Stimulated activated naive CD8-positive, alpha-beta T cell treated with anti-CD3 and anti-CD28 coated beads, Interleukin-15, Interleukin-2, amounts not matched to agents 100 ng/mL and 50 ng/mL, for 24 hours (primary cell): ENCODE measurements around the gene MSI2.

Source experiments
- H3K27ac Mint-ChIP-seq: one replicate; pipeline ENCODE4 v1.8.0; 2021; ENCODE audit warnings: mild to moderate bottlenecking, mixed read lengths
- H3K27me3 Mint-ChIP-seq: one replicate; pipeline ENCODE4 v1.8.0; 2021; ENCODE audit warnings: mixed read lengths
- H3K36me3 Mint-ChIP-seq: one replicate; pipeline ENCODE4 v1.8.0; 2021; ENCODE audit warnings: low read depth, mixed read lengths
- H3K4me1 Mint-ChIP-seq: one replicate; pipeline ENCODE4 v1.8.0; 2021; ENCODE audit warnings: low read depth, mixed read lengths
- H3K4me3 Mint-ChIP-seq: one replicate; pipeline ENCODE4 v1.8.0; 2021; ENCODE audit warnings: mild to moderate bottlenecking, mixed read lengths
- H3K9me3 Mint-ChIP-seq: one replicate; pipeline ENCODE4 v1.8.0; 2021; ENCODE audit warnings: mixed read lengths

MSI2 gene

DNA sequence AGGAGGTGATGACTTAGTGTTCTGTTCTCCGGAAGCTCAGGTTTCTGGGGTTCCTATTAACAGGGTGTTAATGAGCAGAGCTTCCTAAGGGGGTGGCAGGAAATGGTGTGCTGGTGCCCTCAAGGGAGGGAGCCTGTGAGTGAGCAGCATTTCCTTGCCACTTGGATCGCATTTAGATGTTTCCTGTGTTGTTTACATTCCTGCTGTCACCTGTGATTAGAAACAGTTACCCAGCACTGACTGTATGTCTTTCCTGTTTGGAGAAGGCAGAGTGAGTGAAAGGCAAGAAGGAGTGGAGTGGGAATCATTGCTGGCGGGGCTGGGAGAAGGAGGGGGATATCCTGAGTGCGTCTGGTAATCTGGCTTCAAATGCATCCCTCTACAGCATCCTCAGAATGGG lies 274.2 kb downstream of the MSI2 start:
- no peak overlapping the region for H3K27ac Mint-ChIP-seq
- H3K36me3 Mint-ChIP-seq, result no peaks in the 10 kb centered on the region
- H3K9me3 Mint-ChIP-seq, result no peaks in the 10 kb centered on the region
- no peaks in the 10 kb centered on the region for H3K27me3 Mint-ChIP-seq
- H3K4me3 Mint-ChIP-seq, result no peak overlapping the region
- peaks cover 40% of the 10 kb centered on the region for H3K4me1 Mint-ChIP-seq

DNA sequence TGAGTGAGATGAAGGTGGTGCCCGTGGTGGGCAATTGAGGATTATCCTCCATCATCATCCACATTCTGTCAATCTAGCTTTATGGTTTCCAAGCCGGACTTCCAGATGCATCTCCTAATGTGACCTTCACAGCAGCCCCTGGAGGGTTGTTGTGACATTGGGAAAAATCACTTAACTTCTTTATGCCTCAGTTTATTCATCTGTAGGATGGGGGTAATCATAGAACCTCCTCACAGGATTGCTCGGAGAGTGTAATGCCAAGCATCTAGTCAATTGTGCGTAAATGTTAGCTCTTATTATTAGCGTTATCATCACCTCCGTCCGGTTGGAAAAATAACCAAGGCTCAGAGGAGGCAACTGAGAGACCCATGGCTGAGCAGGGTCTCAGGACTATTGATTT lies 274.8 kb downstream of the MSI2 start:
- Mint-ChIP-seq H3K9me3 (no peaks in the 10 kb centered on the region), H3K4me3 (no peak overlapping the region), H3K36me3 (no peaks in the 10 kb centered on the region), H3K27me3 (no peaks in the 10 kb centered on the region), H3K4me1 (peaks cover 41% of the 10 kb centered on the region), H3K27ac (no peak overlapping the region)

DNA sequence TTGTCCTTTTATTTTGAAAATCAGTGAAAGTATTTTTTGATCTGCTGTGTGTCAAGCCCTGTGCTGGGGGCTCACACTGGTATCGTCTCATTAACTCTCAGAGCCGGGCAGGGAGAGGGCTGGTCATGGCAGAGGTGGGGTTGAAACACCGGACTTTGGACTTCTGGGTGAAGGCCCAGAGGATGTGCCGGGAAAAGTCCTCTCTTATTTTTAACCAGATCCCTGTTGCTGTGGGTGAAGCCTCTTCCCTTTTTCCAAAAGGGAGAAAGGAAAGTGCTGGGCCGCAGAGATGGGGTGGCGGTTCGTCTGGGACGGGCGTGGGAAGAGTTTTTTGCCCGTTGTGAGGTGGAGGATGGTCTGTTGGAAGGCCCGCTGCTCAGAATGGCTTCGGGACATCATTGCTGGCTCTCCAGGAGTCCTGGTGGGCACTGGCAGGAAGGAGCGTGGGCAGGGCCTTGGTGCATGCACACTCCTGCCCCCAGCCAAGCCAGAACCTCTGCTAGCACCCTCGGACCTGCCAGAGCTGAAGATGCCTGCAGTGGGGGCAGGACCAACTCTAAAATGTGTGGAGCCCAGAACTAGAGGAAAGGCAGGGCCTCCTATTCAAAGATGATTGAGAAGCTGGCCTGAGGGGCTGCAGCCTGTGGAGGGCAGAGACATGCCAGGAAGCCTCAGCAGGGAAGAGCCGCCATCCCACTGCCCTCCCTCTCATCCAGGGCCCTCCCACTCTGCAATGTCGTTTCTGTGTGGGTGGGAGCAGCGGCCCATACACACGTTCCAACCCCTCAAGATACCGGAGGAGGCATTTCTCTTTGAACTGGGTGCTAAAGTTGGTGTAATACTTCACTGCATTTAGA lies 275.6 kb downstream of the MSI2 start:
- Mint-ChIP-seq H3K4me3 (no peak overlapping the region), H3K27me3 (no peaks in the 10 kb centered on the region), H3K4me1 (peaks cover 49% of the 10 kb centered on the region), H3K9me3 (no peaks in the 10 kb centered on the region), H3K27ac (peak overlapping the region; percentile 71), H3K36me3 (no peaks in the 10 kb centered on the region)

DNA sequence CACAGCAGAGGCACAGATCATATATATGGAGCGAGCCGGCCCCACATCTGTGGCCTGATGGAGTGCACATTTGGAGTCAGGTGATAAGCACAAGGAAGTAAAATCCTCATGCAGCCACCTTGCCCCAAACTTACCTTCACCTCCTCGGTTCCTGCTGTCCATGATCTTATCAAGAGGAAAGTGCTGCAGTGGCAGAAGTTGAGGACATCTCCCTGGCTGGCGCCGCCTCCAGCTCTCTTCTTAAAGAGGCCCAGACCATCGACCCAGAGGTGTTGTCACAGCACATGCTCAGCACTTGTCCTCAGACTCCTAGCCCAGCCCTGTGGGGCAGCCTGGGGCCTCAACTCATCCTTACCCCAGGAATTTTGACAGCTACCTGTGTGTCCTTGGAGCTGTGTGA lies 276.2 kb downstream of the MSI2 start:
- Mint-ChIP-seq H3K4me3 (no peak overlapping the region), H3K27me3 (no peaks in the 10 kb centered on the region), H3K27ac (peak overlapping the region; percentile 71), H3K36me3 (no peaks in the 10 kb centered on the region), H3K4me1 (peaks cover 56% of the 10 kb centered on the region), H3K9me3 (no peaks in the 10 kb centered on the region)

DNA sequence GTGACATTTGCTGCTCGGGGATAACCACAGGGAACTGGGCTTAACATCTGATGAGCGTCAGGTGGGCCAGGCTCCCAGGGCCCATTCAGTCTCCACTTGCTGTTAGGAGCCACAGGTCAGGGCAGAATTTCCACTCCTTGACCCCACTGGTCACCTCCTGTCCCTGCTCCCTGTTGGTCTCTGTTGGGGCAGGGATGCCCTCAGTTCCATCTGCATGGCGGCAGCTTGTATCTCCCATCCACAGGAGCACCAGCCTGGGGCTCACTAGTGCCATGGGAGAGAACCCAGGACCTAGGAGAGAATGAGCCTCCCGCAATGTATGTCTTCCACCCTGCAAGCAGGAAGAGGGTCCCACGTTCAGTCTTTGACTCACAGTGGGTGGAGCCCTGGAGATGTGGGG lies 276.6 kb downstream of the MSI2 start:
- no peaks in the 10 kb centered on the region for H3K36me3 Mint-ChIP-seq
- H3K9me3 Mint-ChIP-seq, result no peaks in the 10 kb centered on the region

DNA sequence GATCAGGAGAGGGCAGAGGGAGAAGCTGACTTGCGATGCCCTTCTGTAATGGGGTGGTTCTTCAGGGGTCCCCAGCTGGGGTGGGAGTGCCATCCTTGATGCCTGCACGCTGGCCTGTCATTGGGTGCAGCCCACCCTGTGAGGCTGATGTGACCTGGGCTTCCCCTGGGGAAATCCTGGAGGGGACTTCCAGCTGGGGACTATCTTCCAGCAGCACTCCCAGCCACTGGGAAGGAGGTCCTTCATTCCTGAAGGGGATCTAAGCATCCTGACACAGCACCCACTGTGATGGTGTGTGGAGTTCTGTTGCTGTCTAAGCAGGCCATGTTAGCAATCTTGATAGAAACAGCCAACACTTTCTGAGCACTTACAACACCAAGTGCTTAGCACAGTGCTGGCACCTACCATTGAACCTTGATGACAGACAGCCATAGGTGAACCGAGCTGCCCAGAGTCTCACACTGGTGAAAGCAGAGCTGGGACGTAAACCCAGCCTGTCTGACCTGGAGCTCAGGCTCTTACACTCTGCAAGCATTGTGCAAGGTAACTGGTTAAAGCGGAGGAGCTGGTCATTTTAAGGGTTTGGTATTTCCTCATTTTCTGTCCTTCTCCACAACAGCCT lies 277.5 kb downstream of the MSI2 start:
- H3K27me3 Mint-ChIP-seq, result no peaks in the 10 kb centered on the region
- no peak overlapping the region for H3K4me3 Mint-ChIP-seq
- H3K9me3 Mint-ChIP-seq, result no peaks in the 10 kb centered on the region
- peaks cover 68% of the 10 kb centered on the region for H3K4me1 Mint-ChIP-seq
- peak overlapping the region; percentile 63 for H3K27ac Mint-ChIP-seq
- no peaks in the 10 kb centered on the region for H3K36me3 Mint-ChIP-seq

More for the DNA sequence above, 276.6 kb downstream of the MSI2 start:
- Mint-ChIP-seq H3K4me3 (no peak overlapping the region), H3K27me3 (no peaks in the 10 kb centered on the region), H3K27ac (peak overlapping the region; percentile 63), H3K4me1 (peaks cover 60% of the 10 kb centered on the region)

DNA sequence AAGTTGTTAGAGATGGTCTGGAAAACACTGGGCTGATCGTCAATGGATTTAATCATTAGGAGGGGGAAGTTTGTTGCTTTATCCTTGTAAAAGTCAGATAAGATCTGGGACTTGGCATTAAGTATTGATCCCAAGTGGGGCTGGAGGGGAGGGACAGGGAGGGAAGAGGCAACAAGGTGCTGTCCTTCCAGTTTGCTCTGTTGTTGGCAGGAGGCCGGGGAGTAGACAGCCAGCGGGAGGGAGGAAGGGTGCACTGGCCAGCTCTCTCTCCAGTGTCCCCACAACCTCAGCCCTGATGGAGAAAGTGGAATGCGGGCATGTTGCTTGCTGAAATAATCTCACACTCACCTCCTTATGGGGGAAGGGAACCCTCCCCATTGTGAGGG lies 278.5 kb downstream of the MSI2 start:
- Mint-ChIP-seq H3K36me3 (no peaks in the 10 kb centered on the region), H3K4me1 (peaks cover 64% of the 10 kb centered on the region), H3K4me3 (no peak overlapping the region), H3K27me3 (no peaks in the 10 kb centered on the region), H3K9me3 (no peaks in the 10 kb centered on the region), H3K27ac (no peak overlapping the region)

DNA sequence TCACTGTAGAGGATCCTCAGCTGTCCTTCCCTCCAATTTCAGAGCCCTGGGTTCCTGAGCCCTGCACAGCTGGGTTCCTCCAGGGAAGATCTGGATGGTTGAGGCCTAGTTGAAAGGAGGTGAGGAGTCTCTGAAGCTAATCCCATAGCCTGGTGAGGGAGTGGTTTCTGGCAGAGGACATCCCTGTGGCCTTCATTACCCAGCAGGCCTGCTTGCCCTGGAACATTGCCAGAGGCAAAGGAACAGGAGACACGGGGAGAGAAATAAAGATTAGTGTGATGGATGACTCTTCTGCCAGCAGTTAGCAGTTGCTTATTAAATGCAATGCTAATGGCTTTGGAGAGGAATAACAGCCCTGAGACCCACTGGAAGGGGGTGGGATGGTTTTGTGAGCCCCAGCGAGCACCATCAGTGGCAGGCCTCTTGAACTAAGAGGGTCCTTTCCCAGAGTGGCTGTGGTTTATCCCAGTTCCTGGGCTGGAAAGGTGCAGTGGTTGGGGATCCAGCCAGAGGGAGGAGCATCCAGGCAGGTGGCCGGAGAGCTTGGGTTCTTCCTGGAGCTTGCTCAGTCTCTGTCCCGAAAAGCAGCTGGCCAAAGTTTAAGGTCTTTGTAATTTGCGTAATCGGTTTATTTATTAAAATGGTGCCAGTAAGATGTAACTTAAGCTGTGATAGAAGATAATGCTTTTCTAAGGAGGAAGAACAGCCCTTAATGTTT lies 279.1 kb downstream of the MSI2 start:
- Mint-ChIP-seq H3K9me3 (no peaks in the 10 kb centered on the region), H3K4me3 (no peak overlapping the region), H3K4me1 (peaks cover 58% of the 10 kb centered on the region), H3K27ac (no peak overlapping the region), H3K36me3 (no peaks in the 10 kb centered on the region), H3K27me3 (no peaks in the 10 kb centered on the region)

DNA sequence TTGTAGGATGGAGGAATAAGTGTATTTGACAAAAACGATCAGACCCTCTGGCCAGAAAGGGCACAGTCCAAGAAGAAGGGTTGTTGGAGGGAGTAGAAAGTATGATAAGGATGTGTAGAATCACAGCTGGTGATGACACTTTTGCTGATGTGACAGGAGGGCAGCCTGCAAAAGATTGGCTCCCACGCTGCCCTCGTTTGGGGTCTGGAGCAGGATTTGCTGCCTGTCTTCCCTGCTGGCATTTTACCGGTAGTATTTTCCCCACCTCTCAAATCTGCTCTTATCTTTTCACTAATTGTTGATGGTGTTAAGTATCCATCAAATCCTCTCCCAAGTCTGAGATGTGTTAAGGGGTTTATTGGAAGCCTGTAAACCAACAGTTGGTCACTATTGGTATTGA lies 280.0 kb downstream of the MSI2 start:
- H3K4me3 Mint-ChIP-seq, result no peak overlapping the region
- H3K36me3 Mint-ChIP-seq, result no peaks in the 10 kb centered on the region
- H3K27ac Mint-ChIP-seq, result no peak overlapping the region
- no peaks in the 10 kb centered on the region for H3K27me3 Mint-ChIP-seq
- H3K9me3 Mint-ChIP-seq, result no peaks in the 10 kb centered on the region
- H3K4me1 Mint-ChIP-seq, result peaks cover 51% of the 10 kb centered on the region

DNA sequence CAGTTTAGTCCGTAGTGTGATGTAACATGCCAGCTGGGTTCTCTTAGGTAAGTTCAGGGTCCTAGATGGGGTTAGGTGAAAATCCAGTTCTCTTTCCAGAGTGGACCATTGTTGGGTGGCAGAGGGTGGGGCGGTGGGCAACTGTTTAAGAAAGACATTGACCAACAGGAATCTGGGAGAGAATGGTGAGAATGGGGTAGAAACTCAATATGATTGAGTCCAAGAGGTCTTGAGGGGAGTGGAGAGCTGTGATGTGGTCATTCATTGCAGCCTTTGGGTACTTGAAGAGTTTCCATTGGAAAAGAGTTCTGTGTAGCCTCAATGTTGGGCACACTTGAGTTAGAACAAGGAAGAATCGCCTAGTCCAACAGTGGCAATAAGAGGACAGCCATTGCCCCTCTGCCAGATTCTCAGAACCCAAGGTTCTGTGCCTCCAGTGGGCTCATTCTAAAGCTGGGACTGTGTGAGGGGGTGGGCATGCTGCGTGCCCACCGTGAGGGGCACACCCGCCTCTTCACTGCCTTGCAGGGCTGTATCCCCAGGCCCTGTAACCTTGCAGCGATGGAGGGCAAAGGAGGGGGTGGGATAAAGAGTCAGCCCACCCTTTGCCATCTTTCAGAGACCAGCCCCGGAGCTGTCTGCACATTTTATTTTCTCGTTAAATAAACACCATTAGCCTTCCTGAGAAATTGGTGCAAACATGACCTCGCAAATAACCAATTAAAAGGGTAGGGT lies 280.6 kb downstream of the MSI2 start:
- Mint-ChIP-seq H3K27ac (peak overlapping the region; percentile 67), H3K27me3 (no peaks in the 10 kb centered on the region), H3K4me3 (peak overlapping the region; percentile 45), H3K36me3 (no peaks in the 10 kb centered on the region), H3K4me1 (peaks cover 46% of the 10 kb centered on the region), H3K9me3 (no peaks in the 10 kb centered on the region)

DNA sequence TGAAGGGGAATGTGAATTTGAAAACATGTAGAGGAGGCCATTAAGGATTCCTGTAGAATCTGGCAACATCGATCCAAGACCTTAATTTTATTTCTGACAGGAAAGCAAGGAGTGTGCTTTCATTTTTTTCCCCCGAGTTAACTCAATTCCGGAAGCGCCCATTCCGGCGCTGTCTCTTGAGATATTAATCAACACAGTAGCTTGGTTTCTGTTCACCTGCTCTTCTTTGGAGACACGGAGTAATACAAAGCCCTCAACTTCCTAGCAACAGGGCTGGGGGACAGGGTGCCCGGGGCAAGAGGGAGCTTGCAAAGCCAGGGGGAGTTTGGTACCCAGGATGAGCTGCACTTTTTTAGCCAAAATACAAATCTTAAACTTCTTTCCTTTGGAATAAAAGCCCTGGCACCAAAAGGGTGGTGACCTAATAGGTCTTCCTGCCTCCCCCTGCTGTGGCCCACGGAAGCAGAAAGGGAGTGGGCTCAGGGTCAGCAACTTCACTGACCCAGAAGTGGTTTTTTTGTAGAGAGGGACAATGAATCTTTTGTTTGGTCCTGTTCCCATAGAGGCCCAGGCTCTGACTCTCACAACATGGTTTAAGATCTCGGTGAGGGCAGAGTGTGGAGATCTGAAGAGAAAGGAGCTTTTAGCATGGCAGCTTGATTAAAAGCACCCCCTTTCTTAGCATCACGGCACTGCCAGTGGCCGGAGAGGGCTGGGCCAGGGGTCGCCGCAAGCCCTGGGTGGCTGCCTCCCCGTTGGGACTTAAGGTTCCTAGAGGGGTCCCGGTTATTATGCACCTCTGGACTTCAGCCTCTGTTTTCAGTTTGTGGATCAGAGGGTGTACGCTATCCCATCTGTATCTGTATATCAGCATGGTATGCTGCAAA lies 281.4 kb downstream of the MSI2 start:
- H3K36me3 Mint-ChIP-seq, result no peaks in the 10 kb centered on the region
- peak overlapping the region; percentile 67 for H3K27ac Mint-ChIP-seq
- no peaks in the 10 kb centered on the region for H3K9me3 Mint-ChIP-seq

DNA sequence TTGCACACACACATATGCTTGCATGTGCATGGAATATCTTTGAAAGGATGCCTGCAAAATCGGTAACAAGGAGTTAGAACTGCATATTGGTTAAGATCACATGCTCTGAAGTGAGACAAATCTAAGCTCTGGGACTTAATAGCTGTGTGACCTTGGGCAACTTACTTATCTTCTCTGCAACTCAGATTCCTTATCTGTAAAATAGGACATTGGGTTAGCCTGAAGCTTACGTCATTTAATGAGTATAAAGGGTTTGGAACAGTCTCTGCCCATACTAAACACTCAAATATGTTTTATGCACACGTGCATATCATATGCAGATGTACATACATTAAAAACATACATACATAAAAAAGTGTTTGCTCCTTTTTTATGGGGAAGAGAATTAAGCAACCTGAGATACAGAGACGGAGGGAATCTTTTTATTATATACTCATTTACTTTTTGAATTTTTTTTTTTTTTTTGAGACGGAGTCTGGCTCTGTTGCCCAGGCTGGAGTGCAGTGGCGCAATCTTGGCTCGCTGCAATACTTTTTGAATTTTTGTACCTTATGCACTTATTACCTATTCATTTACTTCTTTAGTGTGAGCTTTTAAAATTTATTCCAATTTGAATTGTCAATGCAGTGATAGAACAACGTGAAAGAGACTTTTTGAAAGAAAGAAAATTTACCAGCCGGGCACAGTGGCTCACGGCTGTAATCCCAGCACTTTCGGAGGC lies 282.6 kb downstream of the MSI2 start:
- H3K4me1 Mint-ChIP-seq, result peaks cover 37% of the 10 kb centered on the region

More for the DNA sequence above, 281.4 kb downstream of the MSI2 start:
- Mint-ChIP-seq H3K4me1 (peaks cover 41% of the 10 kb centered on the region), H3K27me3 (no peaks in the 10 kb centered on the region), H3K4me3 (peak overlapping the region; percentile 45)

DNA sequence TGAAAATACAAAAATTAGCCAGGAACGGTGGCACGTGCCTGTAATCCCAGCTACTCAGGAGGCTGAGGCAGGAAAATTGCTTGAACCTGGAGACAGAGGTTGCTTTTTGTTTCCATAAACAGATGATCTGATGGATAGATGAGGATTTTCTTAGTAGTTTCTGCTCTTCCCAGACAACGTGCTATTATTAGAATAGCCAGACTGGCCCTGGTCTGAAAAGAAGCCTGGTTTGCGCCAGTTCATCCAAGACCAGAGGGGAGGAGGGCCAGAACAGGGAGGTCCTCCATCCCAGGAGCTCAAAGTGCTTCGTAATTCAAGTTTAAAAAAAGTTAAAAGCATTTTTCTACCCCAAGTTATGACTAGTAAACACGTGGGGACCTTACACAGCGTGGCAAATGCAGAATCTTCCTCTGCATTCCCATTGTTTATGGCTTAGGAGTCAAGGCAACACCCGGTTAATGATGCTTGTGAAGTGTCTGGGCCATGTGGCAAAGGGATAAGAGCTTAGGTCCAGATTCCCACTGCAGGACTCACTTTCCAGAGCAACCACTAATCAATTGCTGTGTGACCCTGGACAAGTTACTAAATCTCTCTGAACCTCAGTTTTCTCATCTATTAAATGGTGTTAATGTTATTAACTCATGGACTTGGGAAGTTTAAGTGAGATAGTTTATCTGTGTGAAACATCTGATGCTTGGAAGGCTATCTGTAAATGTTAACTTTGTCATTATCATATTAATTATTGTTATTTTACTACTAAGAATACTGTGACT lies 283.4 kb downstream of the MSI2 start:
- H3K27ac Mint-ChIP-seq, result no peak overlapping the region
- H3K4me3 Mint-ChIP-seq, result no peak overlapping the region
- H3K27me3 Mint-ChIP-seq, result no peaks in the 10 kb centered on the region
- peaks cover 43% of the 10 kb centered on the region for H3K4me1 Mint-ChIP-seq
- no peaks in the 10 kb centered on the region for H3K36me3 Mint-ChIP-seq
- H3K9me3 Mint-ChIP-seq, result no peaks in the 10 kb centered on the region

More for the DNA sequence above, 282.6 kb downstream of the MSI2 start:
- no peak overlapping the region for H3K27ac Mint-ChIP-seq
- H3K9me3 Mint-ChIP-seq, result no peaks in the 10 kb centered on the region
- H3K36me3 Mint-ChIP-seq, result no peaks in the 10 kb centered on the region
- no peaks in the 10 kb centered on the region for H3K27me3 Mint-ChIP-seq
- H3K4me3 Mint-ChIP-seq, result no peak overlapping the region
